Measurements from ENCODE around the gene RTN4R.

RTN4R gene

GRCh38 chr22:20292108-20292507 lies 24.0 kb upstream of the RTN4R start:
- H2AFZ ChIP-seq (ENCODE audit: low read length): no peak overlapping the region
- H3K36me3 ChIP-seq (ENCODE audit: insufficient read depth, low read length): no peaks in the 10 kb centered on the region
- no peak overlapping the region for H3K9ac ChIP-seq (ENCODE audit: low read length)
- H4K20me1 ChIP-seq (ENCODE audit: insufficient read depth, low read length): no peaks in the 10 kb centered on the region
- no peaks in the 10 kb centered on the region for H3K9me2 ChIP-seq (ENCODE audit: low read depth, low read length)
- no peaks in the 10 kb centered on the region for H3F3A ChIP-seq (ENCODE audit: insufficient read depth, low read length)
- no peak for TF ChIP-seq CTCF (IDR thresholded peaks at IDR 0.05; ENCODE audit: low read length)
- no peak for TF ChIP-seq EZH2 (IDR thresholded peaks at IDR 0.05; ENCODE audit: borderline replicate concordance, low read length)
- no peaks in the 10 kb centered on the region for H3K9me3 ChIP-seq (ENCODE audit: low read length)
- H3K4me3 ChIP-seq (ENCODE audit: low read depth, low read length, poor library complexity, severe bottlenecking): no peak overlapping the region
- no peak overlapping the region for H3K4me2 ChIP-seq (ENCODE audit: low read length)
- no peak overlapping the region for H3K27ac ChIP-seq (ENCODE audit: low read depth, low read length, poor library complexity, severe bottlenecking)
- H3K27me3 ChIP-seq (ENCODE audit: insufficient read depth, low read length): peaks cover 4% of the 10 kb centered on the region; the same call in 1 of the 2 replicates
- no peaks in the 10 kb centered on the region for H3K4me1 ChIP-seq (ENCODE audit: insufficient read depth, low read length, severe bottlenecking)
- H3K79me2 ChIP-seq (ENCODE audit: insufficient read depth, low read length): no peaks in the 10 kb centered on the region

DNA sequence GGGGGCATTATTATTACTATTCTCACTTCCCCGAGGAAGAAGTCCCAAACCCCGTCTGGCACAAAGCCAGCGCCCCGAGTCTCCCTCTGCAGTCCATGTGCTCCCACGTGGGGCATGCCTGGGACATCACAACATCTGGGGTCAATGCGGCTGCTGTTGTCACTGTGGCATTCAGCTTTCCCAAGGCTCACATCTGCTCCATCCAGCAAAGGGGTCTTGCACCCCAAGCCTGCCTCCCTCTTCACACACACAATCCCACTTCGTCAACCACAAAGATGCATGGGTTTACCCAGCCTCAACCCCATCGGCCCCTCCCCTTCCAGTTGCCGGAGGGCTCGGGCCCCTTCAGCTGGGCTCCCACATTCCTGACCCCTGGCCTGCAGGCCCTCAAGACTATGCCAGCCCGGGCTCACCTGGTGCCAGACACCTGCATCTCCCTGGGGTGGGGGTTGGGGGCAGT lies 23.5 kb upstream of the RTN4R start:
- Histone ChIP-seq H3K36me3 (ENCODE audit: insufficient read depth, low read length) (no peaks in the 10 kb centered on the region), H4K20me1 (ENCODE audit: insufficient read depth, low read length) (no peaks in the 10 kb centered on the region), H3K27me3 (ENCODE audit: insufficient read depth, low read length) (peaks cover 4% of the 10 kb centered on the region; the same call in 1 of the 2 replicates)

GRCh38 chr22:20291249-20291586 lies 23.1 kb upstream of the RTN4R start:
- no peaks in the 10 kb centered on the region for H3F3A ChIP-seq (ENCODE audit: insufficient read depth, low read length)
- H3K4me2 ChIP-seq (ENCODE audit: low read length): no peak overlapping the region
- no peak overlapping the region for H3K27ac ChIP-seq (ENCODE audit: low read depth, low read length, poor library complexity, severe bottlenecking)
- no peak overlapping the region for H2AFZ ChIP-seq (ENCODE audit: low read length)
- no peaks in the 10 kb centered on the region for H3K4me1 ChIP-seq (ENCODE audit: insufficient read depth, low read length, severe bottlenecking)
- no peaks in the 10 kb centered on the region for H4K20me1 ChIP-seq (ENCODE audit: insufficient read depth, low read length)
- no peaks in the 10 kb centered on the region for H3K9me3 ChIP-seq (ENCODE audit: low read length)
- H3K36me3 ChIP-seq (ENCODE audit: insufficient read depth, low read length): no peaks in the 10 kb centered on the region
- no peak overlapping the region for H3K9ac ChIP-seq (ENCODE audit: low read length)
- H3K4me3 ChIP-seq (ENCODE audit: low read depth, low read length, poor library complexity, severe bottlenecking): no peak overlapping the region
- no peaks in the 10 kb centered on the region for H3K79me2 ChIP-seq (ENCODE audit: insufficient read depth, low read length)
- H3K27me3 ChIP-seq (ENCODE audit: insufficient read depth, low read length): peaks cover 4% of the 10 kb centered on the region; the same call in 1 of the 2 replicates
- TF ChIP-seq EZH2 (IDR thresholded peaks at IDR 0.05; ENCODE audit: borderline replicate concordance, low read length) (no peak), CTCF (IDR thresholded peaks at IDR 0.05; ENCODE audit: low read length) (no peak)
- H3K9me2 ChIP-seq (ENCODE audit: low read depth, low read length): no peaks in the 10 kb centered on the region

More for the DNA sequence above, 23.5 kb upstream of the RTN4R start:
- Histone ChIP-seq H3K9me2 (ENCODE audit: low read depth, low read length) (no peaks in the 10 kb centered on the region), H3K79me2 (ENCODE audit: insufficient read depth, low read length) (no peaks in the 10 kb centered on the region), H3F3A (ENCODE audit: insufficient read depth, low read length) (no peaks in the 10 kb centered on the region), H3K4me1 (ENCODE audit: insufficient read depth, low read length, severe bottlenecking) (no peaks in the 10 kb centered on the region), H3K9ac (ENCODE audit: low read length) (no peak overlapping the region), H3K4me3 (ENCODE audit: low read depth, low read length, poor library complexity, severe bottlenecking) (no peak overlapping the region), H3K27ac (ENCODE audit: low read depth, low read length, poor library complexity, severe bottlenecking) (no peak overlapping the region), H2AFZ (ENCODE audit: low read length) (no peak overlapping the region), H3K4me2 (ENCODE audit: low read length) (no peak overlapping the region), H3K9me3 (ENCODE audit: low read length) (no peaks in the 10 kb centered on the region)
- TF ChIP-seq CTCF (IDR thresholded peaks at IDR 0.05; ENCODE audit: low read length) (no peak), EZH2 (IDR thresholded peaks at IDR 0.05; ENCODE audit: borderline replicate concordance, low read length) (no peak)
